B cell (primary cell): ENCODE measurements around the gene C12orf60. TPM values are rescaled to one million over a fixed set of nuclear protein-coding genes. Genes with fewer than 3 reads are reported as not detected.

Experiments used
- ATAC-seq: fragments of 200-7000 bp; cut with Tn5 transposase; one replicate; pipeline ENCODE4 v1.10.0; 2021; ENCODE audit warnings: low read depth, mild to moderate bottlenecking, moderate number of reproducible peaks, moderate library complexity
- CTCF ChIA-PET: fragments of 350-600 bp; sonication (Branson Sonifier 250); formaldehyde crosslinking; loops from one replicate; lab custom pipeline; 2021; ENCODE audit warnings: antibody characterized with exemption, inconsistent platforms; lab: Charles Lee
- POLR2A ChIA-PET: fragments of 350-600 bp; sonication (Branson Sonifier 250); formaldehyde crosslinking; loops from one replicate; lab custom pipeline; 2021; ENCODE audit warnings: antibody characterized with exemption; lab: Charles Lee
- DNase-seq: peaks from one replicate; pipeline ENCODE4 v3.0.0; 2013
- H2AFZ ChIP-seq: 2 replicates; pipeline ENCODE4 v1.6.1; 2012; ENCODE audit warnings: mild to moderate bottlenecking, low read depth, low read length; ENCODE audit not compliant: insufficient read depth, poor library complexity, severe bottlenecking
- H3K27ac ChIP-seq, 2 donors: 1 replicate in 1 of 2; 2 replicates in 1 of 2; pipeline ENCODE4 v1.5.1; 2012 to 2013; ENCODE audit warnings: low read length in 2 of 2, mild to moderate bottlenecking in 2 of 2, moderate library complexity in 1 of 2
- H3K27me3 ChIP-seq, 4 experiments: fragments of 200-600 bp in 1 of 4; sonication (generic) in 1 of 4; replicated peaks in 1 of 4; 1 replicate in 2 of 4; 2 replicates in 2 of 4; pipeline versions ENCODE4 v1.6.1 to v1.7.0; 2013 to 2016; ENCODE audit warnings: low read length in 3 of 4, mild to moderate bottlenecking in 2 of 4, mixed read lengths in 1 of 4, moderate library complexity in 1 of 4; ENCODE audit not compliant: insufficient read depth in 4 of 4, control insufficient read depth in 3 of 4; ENCODE audit errors: control extremely low read depth in 1 of 4
- H3K36me3 ChIP-seq, 2 experiments: replicated peaks in 1 of 2; 1 replicate in 1 of 2; 2 replicates in 1 of 2; pipeline versions ENCODE4 v1.6.1 to v1.7.1; 2013; ENCODE audit warnings: low read length in 1 of 2; ENCODE audit not compliant: insufficient read depth in 2 of 2, control insufficient read depth in 1 of 2; ENCODE audit errors: control extremely low read depth in 1 of 2, extremely low read depth in 1 of 2
- H3K4me1 ChIP-seq, 2 donors: fragments of 200-600 bp in 1 of 2; sonication (generic) in 1 of 2; 1 replicate in 1 of 2; 2 replicates in 1 of 2; pipeline versions ENCODE4 v1.5.1 to v1.6.1; 2013 to 2017; ENCODE audit warnings: low read length in 2 of 2; ENCODE audit not compliant: control insufficient read depth in 2 of 2, insufficient read depth in 2 of 2
- H3K4me2 ChIP-seq: replicated peaks from 2 replicates; pipeline ENCODE3; 2012; ENCODE audit warnings: mild to moderate bottlenecking, low read depth, low read length; ENCODE audit not compliant: poor library complexity, severe bottlenecking
- H3K4me3 ChIP-seq, 5 experiments: fragments of 200-600 bp in 1 of 5; sonication (generic) in 1 of 5; 1 replicate in 3 of 5; 2 replicates in 2 of 5; pipeline versions ENCODE4 v1.5.1 to v1.7.0; 2011 to 2016; ENCODE audit warnings: low read length in 4 of 5, mild to moderate bottlenecking in 4 of 5, low read depth in 2 of 5, control low read depth in 1 of 5, moderate library complexity in 1 of 5; ENCODE audit not compliant: insufficient read depth in 1 of 5; ENCODE audit errors: control extremely low read depth in 1 of 5, extremely low read depth in 1 of 5
- H3K79me2 ChIP-seq: fragments of 200-600 bp; sonication (generic); one replicate; pipeline ENCODE4 v1.6.0; 2016; ENCODE audit warnings: low read length; ENCODE audit not compliant: control insufficient read depth, insufficient read depth
- H3K9ac ChIP-seq: fragments of 200-600 bp; sonication (generic); 2 replicates; pipeline ENCODE4 v1.6.1; 2017; ENCODE audit warnings: mild to moderate bottlenecking, low read length, moderate library complexity
- H3K9me3 ChIP-seq, 3 donors: one replicate each; pipeline versions ENCODE4 v1.6.1 to v1.7.1; 2013; ENCODE audit warnings: low read length in 2 of 3; ENCODE audit not compliant: control insufficient read depth in 2 of 3, insufficient read depth in 1 of 3; ENCODE audit errors: control extremely low read depth in 1 of 3
- H4K20me1 ChIP-seq: 2 replicates; pipeline ENCODE4 v1.6.0; 2012; ENCODE audit warnings: mild to moderate bottlenecking, low read length; ENCODE audit not compliant: insufficient read depth, control insufficient read depth, poor library complexity, severe bottlenecking
- H3K27ac Mint-ChIP-seq: one replicate; pipeline ENCODE4 v1.8.0; 2021; ENCODE audit warnings: mixed read lengths
- H3K27me3 Mint-ChIP-seq: one replicate; pipeline ENCODE4 v1.8.0; 2021; ENCODE audit warnings: mixed read lengths
- H3K4me1 Mint-ChIP-seq: one replicate; pipeline ENCODE4 v1.8.0; 2021; ENCODE audit warnings: mixed read lengths
- H3K4me3 Mint-ChIP-seq: one replicate; pipeline ENCODE4 v1.8.0; 2021; ENCODE audit warnings: mixed read lengths
- H3K9me3 Mint-ChIP-seq: one replicate; pipeline ENCODE4 v1.8.0; 2022; ENCODE audit warnings: mixed read lengths; ENCODE audit not compliant: insufficient read depth
- CTCF ChIP-seq: fragments of 200-600 bp; IDR thresholded peaks from one replicate; pipeline ENCODE4 v1.8.0; 2022; ENCODE audit warnings: antibody characterized with exemption, mild to moderate bottlenecking
- EZH2 ChIP-seq: IDR thresholded peaks from 2 replicates; pipeline ENCODE4 v1.6.1; 2012; ENCODE audit warnings: borderline replicate concordance, low read depth, mild to moderate bottlenecking, moderate library complexity, low read length; ENCODE audit not compliant: insufficient read depth, poor library complexity, severe bottlenecking
- WGBS: methylation state at CpG from one replicate; pipeline ENCODE4 v1.1.5; 2013; ENCODE audit warnings: missing lambda C conversion rate; ENCODE audit not compliant: insufficient coverage; 5-methylcytosine and 5-hydroxymethylcytosine counted together
- intact Hi-C: fragments of 100-400 bp; cut with micrococcal nuclease; formaldehyde crosslinking; loops from one replicate; pipeline ENCODE4 v1.10.0; 2022
- polyA plus RNA-seq: library from polyadenylated mRNA; depleted of rRNA; stranded (reverse); fragments of >200 nt; gene quantifications from 2 replicates; pipeline ENCODE4 v1.2.3, GENCODE V29; 2012
- total RNA-seq, 2 donors: library from RNA; stranded (reverse); fragments of 120-200 nt in 1 of 2; gene quantifications; 1 replicate in 1 of 2; 2 replicates in 1 of 2; pipeline versions ENCODE4 v1.2.3 to v1.2.4, GENCODE V29; 2013 to 2022

The C12orf60 gene
- total and polyA plus RNA-seq, 2 donors (not counting 1 experiment from before 2014, with no cell fraction given) = 0.25 to 1.2 TPM

GRCh38 chr12:14833952-14834351 lies 30.5 kb downstream of the C12orf60 start:
- Mint-ChIP-seq H3K9me3 (no peaks in the 10 kb centered on the region), H3K27me3 (peaks cover 34% of the 10 kb centered on the region), H3K4me3 (no peak overlapping the region), H3K4me1 (no peaks in the 10 kb centered on the region), H3K27ac (no peak overlapping the region)
- DNase-seq = no peak
- WGBS = no CpG with 5 or more reads among the region's 1 CpG
- Histone ChIP-seq H3K36me3 (no peaks in the 10 kb centered on the region), H3K9ac (no peak overlapping the region), H3K27ac (no peak overlapping the region), H3K9me3 (peaks cover 0 to 1% (median 0%) of the 10 kb centered on the region in 3 donors), H3K4me3 (no peak overlapping the region), H3K79me2 (no peaks in the 10 kb centered on the region), H3K4me1 (no peaks in the 10 kb centered on the region), H3K4me2 (no peak overlapping the region), H3K27me3 (peaks cover 0 to 7% (median 0%) of the 10 kb centered on the region in 4 experiments), H4K20me1 (no peaks in the 10 kb centered on the region), H2AFZ (no peak overlapping the region)
- ATAC-seq = no peak
- ChIA-PET POLR2A (no interaction called here), CTCF (interaction anchor here (1.2 kb wide), 1 partner anchor 9 kb away, joined by 3 read pairs; no protein-coding TSS in a partner anchor)
- no peak for TF ChIP-seq EZH2
- TF ChIP-seq CTCF = no peak
- intact Hi-C loops = no loop called here

- ChIA-PET POLR2A (no interaction called here), CTCF (interaction anchor here (1.2 to 1.6 kb wide), 2 partner anchors 8 to 10 kb away, joined by 3 read pairs; no protein-coding TSS in a partner anchor)
- H3K36me3 ChIP-seq = no peaks in the 10 kb centered on the region
- H3K27me3 Mint-ChIP-seq = peaks cover 39% of the 10 kb centered on the region
- H3K27me3 ChIP-seq = peaks cover 0 to 7% (median 0%) of the 10 kb centered on the region in 4 experiments
- no peaks in the 10 kb centered on the region for H3K79me2 ChIP-seq
- TF ChIP-seq CTCF = no peak
- no peak for TF ChIP-seq EZH2
- DNase-seq (no peak), ATAC-seq (no peak)
- H3K9me3 Mint-ChIP-seq = no peaks in the 10 kb centered on the region
- H3K27ac ChIP-seq = no peak overlapping the region
- no peak overlapping the region for H2AFZ ChIP-seq
- no peaks in the 10 kb centered on the region for H3K4me1 Mint-ChIP-seq
- no peak overlapping the region for H3K27ac Mint-ChIP-seq
- no peak overlapping the region for H3K4me2 ChIP-seq
- no peak overlapping the region for H3K4me3 Mint-ChIP-seq
- intact Hi-C loops = no loop called here
- peaks cover 0 to 1% (median 0%) of the 10 kb centered on the region in 3 donors for H3K9me3 ChIP-seq
- H3K4me3 ChIP-seq = no peak overlapping the region
- no peaks in the 10 kb centered on the region for H3K4me1 ChIP-seq
- H4K20me1 ChIP-seq = no peaks in the 10 kb centered on the region
- H3K9ac ChIP-seq = no peak overlapping the region
Measured at GRCh38 chr12:14834509-14834908, 31.0 kb downstream of the C12orf60 start.
